ENCODE results near the gene NDST1. TPM values are rescaled to one million over a fixed set of nuclear protein-coding genes. Genes with fewer than 3 reads are reported as not detected.
"Not testable (repeated sequence)": the region's sequence is repeated elsewhere in the genome, so short reads cannot be mapped to it uniquely, and the experiment has no call there.

The NDST1 gene
- total RNA-seq, 2 experiments from 2014 or later, result 2.9 to 3.3 TPM

DNA sequence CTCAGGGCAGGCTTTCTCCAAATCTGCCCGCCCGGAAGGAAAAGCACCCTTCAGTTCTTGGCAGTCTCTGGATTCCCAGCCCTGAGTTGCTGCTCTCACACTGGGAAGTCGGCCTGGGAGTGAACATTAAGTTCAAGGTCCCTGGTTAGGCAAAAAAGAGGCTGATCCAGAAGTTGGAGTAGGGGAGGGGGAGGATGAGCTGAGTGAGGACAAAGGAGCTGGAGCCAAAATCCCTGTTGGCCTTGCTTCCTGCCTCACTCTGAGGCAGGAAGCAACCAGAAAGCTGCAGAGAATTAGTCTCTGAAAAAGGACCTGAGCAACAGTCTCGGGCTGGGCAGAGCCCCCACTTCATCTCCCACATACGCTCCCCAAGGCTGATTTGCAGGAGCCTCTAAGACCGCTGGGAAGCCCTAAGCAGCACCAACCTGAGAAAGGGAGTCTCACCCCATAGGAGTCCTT, 43.3 kb upstream of the NDST1 start:
- no peak overlapping the region for H3K27ac Mint-ChIP-seq
- CTCF ChIA-PET, result interaction anchor here (1.0 kb wide), 1 partner anchor 96 kb away, joined by 3 read pairs; no protein-coding TSS in a partner anchor

GRCh38 chr5:150465927-150466326, 42.0 kb upstream of the NDST1 start:
- peaks cover 5% of the 10 kb centered on the region for H3K4me1 Mint-ChIP-seq (ENCODE audit: low read depth)
- DNase-seq (no peak), ATAC-seq (no peak)
- no peak overlapping the region for H3K27ac Mint-ChIP-seq
- ChIA-PET CTCF (no interaction called here), POLR2A (no interaction called here)
- H3K9me3 Mint-ChIP-seq, result no peaks in the 10 kb centered on the region
- intact Hi-C loops (cut with micrococcal nuclease), result no loop called here
- TF ChIP-seq, protein P1, sequence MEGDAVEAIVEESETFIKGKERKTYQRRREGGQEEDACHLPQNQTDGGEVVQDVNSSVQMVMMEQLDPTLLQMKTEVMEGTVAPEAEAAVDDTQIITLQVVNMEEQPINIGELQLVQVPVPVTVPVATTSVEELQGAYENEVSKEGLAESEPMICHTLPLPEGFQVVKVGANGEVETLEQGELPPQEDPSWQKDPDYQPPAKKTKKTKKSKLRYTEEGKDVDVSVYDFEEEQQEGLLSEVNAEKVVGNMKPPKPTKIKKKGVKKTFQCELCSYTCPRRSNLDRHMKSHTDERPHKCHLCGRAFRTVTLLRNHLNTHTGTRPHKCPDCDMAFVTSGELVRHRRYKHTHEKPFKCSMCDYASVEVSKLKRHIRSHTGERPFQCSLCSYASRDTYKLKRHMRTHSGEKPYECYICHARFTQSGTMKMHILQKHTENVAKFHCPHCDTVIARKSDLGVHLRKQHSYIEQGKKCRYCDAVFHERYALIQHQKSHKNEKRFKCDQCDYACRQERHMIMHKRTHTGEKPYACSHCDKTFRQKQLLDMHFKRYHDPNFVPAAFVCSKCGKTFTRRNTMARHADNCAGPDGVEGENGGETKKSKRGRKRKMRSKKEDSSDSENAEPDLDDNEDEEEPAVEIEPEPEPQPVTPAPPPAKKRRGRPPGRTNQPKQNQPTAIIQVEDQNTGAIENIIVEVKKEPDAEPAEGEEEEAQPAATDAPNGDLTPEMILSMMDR (IDR thresholded peaks at IDR 0.05), result no peak
- H3K4me3 Mint-ChIP-seq, result no peak overlapping the region
- H3K27me3 Mint-ChIP-seq, result no peaks in the 10 kb centered on the region
- H3K36me3 Mint-ChIP-seq (ENCODE audit: low read depth), result no peaks in the 10 kb centered on the region

More for the DNA sequence above, 43.3 kb upstream of the NDST1 start:
- POLR2A ChIA-PET, result interaction anchor here (0.8 kb wide), 1 partner anchor 15 kb away, joined by 3 read pairs; no protein-coding TSS in a partner anchor
- Mint-ChIP-seq H3K4me1 (ENCODE audit: low read depth) (peaks cover 11% of the 10 kb centered on the region), H3K36me3 (ENCODE audit: low read depth) (no peaks in the 10 kb centered on the region), H3K27me3 (no peaks in the 10 kb centered on the region), H3K9me3 (no peaks in the 10 kb centered on the region), H3K4me3 (no peak overlapping the region)
- intact Hi-C loops (cut with micrococcal nuclease), result loop anchor here (5.0 kb wide), 1 partner anchor 78 kb away; no protein-coding TSS in a partner anchor
- DNase-seq (no peak), ATAC-seq (no peak)
- TF ChIP-seq, protein P1 (IDR thresholded peaks at IDR 0.05), result no peak

DNA sequence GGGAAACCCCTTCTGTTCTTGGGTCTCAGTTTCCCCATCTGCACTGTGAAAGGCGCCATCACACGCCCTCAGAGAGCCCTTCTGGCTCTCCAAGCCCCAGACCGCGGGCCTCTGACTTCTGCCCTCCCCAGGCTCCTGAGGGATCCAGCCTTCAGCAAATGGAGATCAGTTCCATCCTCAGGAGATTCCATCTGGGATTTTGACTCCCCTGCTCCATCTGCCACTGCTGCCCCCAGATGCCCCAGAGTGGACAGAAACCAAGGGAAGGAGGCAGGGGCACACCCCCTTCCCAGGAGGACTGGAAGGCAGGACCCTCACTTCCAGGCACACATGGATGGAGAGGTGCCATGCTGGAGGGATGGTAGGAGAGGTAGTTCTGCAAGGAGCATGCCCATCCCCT, 39.7 kb upstream of the NDST1 start:
- H3K27ac Mint-ChIP-seq, result no peak overlapping the region
- CTCF ChIA-PET, result interaction anchor here (1.0 kb wide), 1 partner anchor 9 kb away, joined by 3 read pairs; no protein-coding TSS in a partner anchor
- no peak for DNase-seq
- no peaks in the 10 kb centered on the region for H3K27me3 Mint-ChIP-seq
- TF ChIP-seq, protein P1 (IDR thresholded peaks at IDR 0.05), result no peak
- POLR2A ChIA-PET, result no interaction called here
- H3K4me3 Mint-ChIP-seq, result no peak overlapping the region
- no peaks in the 10 kb centered on the region for H3K9me3 Mint-ChIP-seq
- intact Hi-C loops (cut with micrococcal nuclease), result no loop called here
- no peak for ATAC-seq
- H3K4me1 Mint-ChIP-seq (ENCODE audit: low read depth), result no peaks in the 10 kb centered on the region
- no peaks in the 10 kb centered on the region for H3K36me3 Mint-ChIP-seq (ENCODE audit: low read depth)

DNA sequence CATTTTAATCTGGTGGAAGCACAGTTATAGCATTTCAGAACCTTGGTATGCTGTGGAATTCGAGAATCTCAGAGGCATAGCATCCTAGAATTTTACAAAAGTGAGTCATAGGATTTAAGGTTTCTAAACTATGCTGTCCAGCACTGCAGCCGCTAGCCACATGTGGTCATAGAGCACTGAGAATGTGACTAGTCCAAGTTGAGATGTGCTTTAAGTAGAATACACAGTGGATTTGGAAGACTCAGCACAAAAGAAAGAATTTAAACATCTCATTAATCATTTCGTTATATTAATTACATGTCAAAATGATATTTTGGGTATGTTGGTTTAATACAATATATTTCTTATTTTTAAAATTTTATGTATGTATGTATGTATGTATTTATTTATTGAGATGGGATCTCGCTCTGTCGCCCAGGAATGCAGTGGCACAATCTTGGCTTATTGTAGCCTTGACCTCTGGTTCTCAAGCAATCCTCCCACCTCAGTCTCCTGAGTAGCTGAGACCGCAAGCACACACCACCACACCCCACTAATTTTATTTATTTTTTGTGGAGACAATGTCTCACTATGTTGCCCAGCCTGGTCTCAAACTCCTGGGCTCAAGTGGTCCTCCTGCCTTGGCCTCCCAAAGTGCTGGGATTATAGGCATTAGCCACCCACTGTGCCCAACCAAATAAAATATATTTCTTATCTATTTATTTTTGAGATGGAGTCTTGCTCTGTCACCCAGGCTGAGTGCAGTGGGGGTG, 38.0 kb upstream of the NDST1 start:
- CTCF ChIA-PET, result no interaction called here
- Mint-ChIP-seq H3K4me3 (no peak overlapping the region), H3K4me1 (ENCODE audit: low read depth) (no peaks in the 10 kb centered on the region), H3K9me3 (no peaks in the 10 kb centered on the region), H3K36me3 (ENCODE audit: low read depth) (no peaks in the 10 kb centered on the region), H3K27ac (no peak overlapping the region), H3K27me3 (no peaks in the 10 kb centered on the region)
- TF ChIP-seq, protein P1 (IDR thresholded peaks at IDR 0.05), result no peak
- POLR2A ChIA-PET, result no interaction called here
- intact Hi-C loops (cut with micrococcal nuclease), result no loop called here
- ATAC-seq, result no peak
- no peak for DNase-seq

GRCh38 chr5:150473673-150474358, 34.1 kb upstream of the NDST1 start:
- TF ChIP-seq, protein P1 (IDR thresholded peaks at IDR 0.05), result no peak
- no peak overlapping the region for H3K27ac Mint-ChIP-seq
- no peaks in the 10 kb centered on the region for H3K4me1 Mint-ChIP-seq (ENCODE audit: low read depth)
- ATAC-seq, result no peak
- H3K9me3 Mint-ChIP-seq, result no peaks in the 10 kb centered on the region
- no peak for DNase-seq
- no peak overlapping the region for H3K4me3 Mint-ChIP-seq
- CTCF ChIA-PET, result interaction anchor here (1.2 kb wide), 1 partner anchor 71 kb away, joined by 3 read pairs; no protein-coding TSS in a partner anchor
- intact Hi-C loops (cut with micrococcal nuclease), result no loop called here
- POLR2A ChIA-PET, result interaction anchor here (0.7 to 1.0 kb wide), 2 partner anchors 13 to 69 kb away, joined by 3 read pairs; no protein-coding TSS in a partner anchor
- H3K27me3 Mint-ChIP-seq, result peaks cover 1% of the 10 kb centered on the region
- no peaks in the 10 kb centered on the region for H3K36me3 Mint-ChIP-seq (ENCODE audit: low read depth)

- intact Hi-C loops (cut with micrococcal nuclease); H3K27me3 Mint-ChIP-seq; ATAC-seq; H3K4me3 Mint-ChIP-seq; H3K36me3 Mint-ChIP-seq (ENCODE audit: low read depth); H3K4me1 Mint-ChIP-seq (ENCODE audit: low read depth); H3K27ac Mint-ChIP-seq; DNase-seq; POLR2A ChIA-PET; H3K9me3 Mint-ChIP-seq; CTCF ChIA-PET: not testable (repeated sequence)
These were observed 31.4 kb upstream of the NDST1 start for GRCh38 chr5:150476568-150476967.

Measured in activated CD8-positive, alpha-beta T cell treated with anti-CD3 and anti-CD28 coated beads for 36 hours (primary cell).